GM19438 (cell line): ENCODE measurements around the gene SPINT2.
"Not testable (repeated sequence)": the region's sequence is repeated elsewhere in the genome, so short reads cannot be mapped to it uniquely, and the experiment has no call there.

ENCODE experiments used
- ATAC-seq: cut with Tn5 transposase; IDR thresholded peaks from one replicate; pipeline ENCODE4 v1.9.1; 2021; ENCODE audit warnings: low read depth; ENCODE audit not compliant: unreplicated experiment

The SPINT2 gene

GRCh38 chr19:38234615-38235014 is 29.8 kb upstream of the SPINT2 start:
- no peak for ATAC-seq

DNA sequence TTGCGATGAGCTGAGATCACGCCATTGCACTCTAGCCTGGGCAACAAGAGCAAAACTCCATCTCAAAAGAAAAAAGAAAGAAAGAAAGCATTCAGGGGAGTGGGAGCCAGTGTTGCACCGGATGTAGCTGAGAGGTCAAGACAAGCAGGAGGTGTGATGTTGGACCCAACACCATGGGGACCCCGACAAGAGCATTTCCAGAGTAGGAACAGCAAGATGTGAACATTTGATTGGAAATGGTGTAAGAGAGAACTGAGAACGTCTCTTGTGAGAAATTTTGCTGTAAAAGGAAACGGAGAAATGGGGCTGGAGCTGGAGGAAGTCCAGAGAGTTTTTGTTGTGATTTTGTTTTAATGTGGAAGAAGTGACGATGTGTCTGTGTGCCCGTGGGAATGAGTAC is 24.6 kb upstream of the SPINT2 start:
- ATAC-seq, result no peak

DNA sequence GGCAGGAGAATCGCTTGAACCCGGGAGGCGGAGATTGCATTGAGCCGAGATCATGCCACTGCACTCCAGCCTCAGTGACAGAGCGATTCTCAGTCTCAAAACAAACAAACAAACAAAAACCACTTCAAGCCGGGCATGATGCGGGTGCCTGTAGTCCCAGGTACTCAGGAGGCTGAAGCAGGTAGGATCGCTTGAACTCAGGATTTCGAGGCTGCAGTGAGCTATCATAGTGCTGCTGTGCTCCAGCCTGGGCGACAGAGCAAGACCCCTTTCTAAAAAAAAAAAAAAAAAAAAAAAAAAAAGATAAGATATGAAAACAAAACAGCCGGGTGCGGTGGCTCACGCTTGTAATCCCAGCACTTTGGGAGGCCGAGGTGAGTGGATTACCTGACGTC is 21.1 kb upstream of the SPINT2 start:
- no peak for ATAC-seq

- ATAC-seq, result no peak
Observed at GRCh38 chr19:38245826-38246498, 18.4 kb upstream of the SPINT2 start.

- no peak for ATAC-seq
Observed at GRCh38 chr19:38247126-38247525, 17.2 kb upstream of the SPINT2 start.

GRCh38 chr19:38247734-38248268 is 16.6 kb upstream of the SPINT2 start:
- no peak for ATAC-seq

DNA sequence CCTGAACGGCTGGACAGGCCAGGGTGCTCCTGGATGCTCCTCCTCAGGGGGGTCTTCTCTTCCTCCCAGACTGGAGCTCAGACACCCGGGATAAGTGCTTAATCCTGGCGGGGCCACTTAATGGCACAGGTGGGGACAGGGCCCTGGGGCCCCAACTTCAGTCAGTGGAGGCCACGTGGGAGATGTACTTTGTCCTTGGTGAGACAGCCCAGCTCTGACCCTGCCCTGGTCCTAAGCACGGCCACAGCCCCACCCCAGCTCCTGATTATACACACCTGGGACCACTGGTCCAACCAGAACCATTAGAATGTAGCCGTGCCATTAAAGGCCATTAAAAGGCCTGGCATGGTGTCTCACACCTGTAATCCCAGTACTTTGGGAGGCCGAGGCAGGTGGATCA is 16.0 kb upstream of the SPINT2 start:
- no peak for ATAC-seq

DNA sequence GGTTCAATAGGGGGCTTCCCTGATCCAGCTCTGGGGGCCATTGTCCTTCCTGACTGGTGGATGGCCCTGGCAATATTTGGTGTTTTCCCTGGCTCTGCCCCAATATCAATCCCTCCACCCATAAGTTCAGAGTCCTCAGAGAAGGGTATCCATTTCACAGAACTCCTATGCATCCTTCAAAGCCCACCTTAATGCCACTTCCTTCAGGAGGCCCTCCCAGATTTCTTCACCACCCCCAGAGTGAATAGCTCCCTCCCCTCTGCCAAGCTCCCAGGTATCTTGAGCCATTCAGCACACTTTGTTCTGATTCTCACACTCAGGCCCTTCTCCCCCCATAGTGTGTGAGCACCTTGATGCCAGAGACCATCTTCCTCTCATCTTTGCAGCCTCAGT is 13.9 kb upstream of the SPINT2 start:
- no peak for ATAC-seq

- ATAC-seq, result no peak
Observed at GRCh38 chr19:38250821-38251563, 13.4 kb upstream of the SPINT2 start.

- no peak for ATAC-seq
Observed at GRCh38 chr19:38251564-38252051, 12.8 kb upstream of the SPINT2 start.

DNA sequence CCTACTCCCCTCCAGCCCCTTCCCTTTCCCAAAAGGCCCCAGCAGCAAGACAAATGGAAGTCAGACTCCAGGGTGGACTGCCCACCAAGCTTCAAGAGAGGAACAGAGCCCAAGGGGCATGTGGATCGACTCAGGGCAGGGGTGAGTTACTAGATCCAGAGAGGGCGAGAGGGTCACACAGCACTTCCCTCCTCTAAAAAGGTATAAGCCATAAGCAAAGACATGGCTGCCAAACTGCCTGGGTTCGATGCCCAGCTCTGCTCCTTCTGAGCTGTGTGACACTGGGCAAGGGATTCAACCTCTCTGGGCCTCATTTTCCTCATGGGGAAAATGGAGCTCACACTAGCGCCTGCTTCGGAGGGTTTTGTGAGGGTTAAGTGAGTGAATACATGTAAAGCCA is 12.0 kb upstream of the SPINT2 start:
- ATAC-seq, result no peak

DNA sequence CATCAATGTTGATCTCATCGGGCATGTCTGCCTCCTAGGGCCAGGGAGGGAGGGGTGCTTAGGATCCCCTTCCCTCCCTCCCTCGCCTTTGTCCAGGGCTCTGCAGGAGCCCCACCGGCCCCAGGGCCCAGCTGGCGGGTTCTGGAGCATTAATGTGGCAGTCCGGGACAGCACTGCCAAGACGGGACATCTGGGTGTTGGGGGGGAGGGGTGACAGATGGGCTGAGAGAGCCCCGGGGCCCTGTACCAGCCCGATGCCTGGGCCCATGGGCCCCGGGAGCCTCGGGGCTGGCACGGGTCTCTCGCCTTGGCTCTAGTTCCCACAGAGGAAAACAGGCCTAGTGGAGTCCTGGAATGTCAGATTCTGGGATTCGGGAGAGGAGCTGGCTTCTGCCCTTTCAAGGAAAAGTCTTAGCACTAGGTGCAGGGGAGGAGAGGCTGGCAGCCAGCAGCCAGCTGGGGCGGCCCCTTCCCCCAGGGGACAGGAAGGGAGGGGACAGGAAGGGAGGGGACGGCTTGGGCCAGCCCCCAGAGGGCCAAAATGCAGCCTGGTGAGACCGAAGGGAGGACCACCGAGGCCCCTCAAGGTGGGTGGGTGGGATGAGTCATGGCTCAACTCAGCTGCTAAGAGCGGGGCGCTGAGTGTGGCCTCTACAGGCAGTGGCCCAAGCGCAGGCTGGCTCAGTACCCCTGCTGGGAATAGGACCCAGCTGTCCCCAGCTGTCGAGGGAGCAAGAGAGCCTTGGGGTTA is 11.3 kb upstream of the SPINT2 start:
- ATAC-seq, result no peak

GRCh38 chr19:38253788-38254187 is 10.6 kb upstream of the SPINT2 start:
- ATAC-seq, result no peak

DNA sequence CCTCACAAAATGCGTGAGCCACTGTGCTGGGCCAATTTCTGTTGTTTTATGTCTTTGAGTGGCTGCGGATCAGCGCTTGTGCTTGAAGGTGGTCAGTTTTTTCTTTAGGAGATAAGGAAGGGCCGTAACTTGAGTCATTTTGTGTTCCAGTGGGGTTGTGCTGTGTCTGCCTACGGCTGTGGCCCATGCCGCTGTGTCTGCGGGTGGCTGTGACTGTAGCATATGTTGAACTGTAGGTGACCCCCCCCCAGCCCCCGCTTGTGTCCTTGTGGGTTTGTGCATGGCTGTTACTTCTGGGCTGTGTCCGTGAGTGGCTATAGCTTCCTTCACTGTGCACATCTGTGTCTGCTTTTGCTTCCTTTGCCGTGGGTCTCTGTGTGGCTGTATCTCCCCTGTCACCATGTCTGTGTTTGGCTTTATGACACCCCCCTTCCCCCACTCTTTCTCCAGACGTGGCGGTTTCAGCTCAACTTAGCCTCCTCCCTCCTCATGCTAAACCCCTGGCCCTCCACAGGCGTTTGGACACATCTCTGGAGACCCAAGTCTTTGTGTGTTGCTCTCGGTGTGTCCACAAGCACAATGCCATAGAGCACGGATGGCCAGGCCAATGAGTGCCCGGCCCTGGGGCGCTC is 8.9 kb upstream of the SPINT2 start:
- no peak for ATAC-seq

DNA sequence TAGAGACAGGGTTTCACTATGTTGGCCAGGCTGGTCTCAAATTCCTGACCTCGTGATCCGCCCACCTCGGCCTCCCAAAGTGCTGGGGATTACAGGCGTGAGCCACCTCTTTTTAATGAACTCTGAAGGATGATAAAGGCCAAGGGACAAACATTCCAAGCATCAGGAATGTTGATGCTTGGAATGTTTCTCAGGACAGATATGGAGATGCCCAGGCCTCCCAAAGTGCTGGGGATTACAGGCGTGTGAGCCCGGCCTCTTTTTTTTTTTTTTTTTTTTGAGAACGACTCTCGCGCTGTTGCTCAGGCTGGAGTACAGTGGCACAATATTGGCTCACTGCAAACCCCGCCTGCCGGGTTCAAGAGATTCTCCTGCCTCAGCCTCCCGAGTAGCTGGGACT is 2.4 kb upstream of the SPINT2 start:
- not testable (repeated sequence) for ATAC-seq

DNA sequence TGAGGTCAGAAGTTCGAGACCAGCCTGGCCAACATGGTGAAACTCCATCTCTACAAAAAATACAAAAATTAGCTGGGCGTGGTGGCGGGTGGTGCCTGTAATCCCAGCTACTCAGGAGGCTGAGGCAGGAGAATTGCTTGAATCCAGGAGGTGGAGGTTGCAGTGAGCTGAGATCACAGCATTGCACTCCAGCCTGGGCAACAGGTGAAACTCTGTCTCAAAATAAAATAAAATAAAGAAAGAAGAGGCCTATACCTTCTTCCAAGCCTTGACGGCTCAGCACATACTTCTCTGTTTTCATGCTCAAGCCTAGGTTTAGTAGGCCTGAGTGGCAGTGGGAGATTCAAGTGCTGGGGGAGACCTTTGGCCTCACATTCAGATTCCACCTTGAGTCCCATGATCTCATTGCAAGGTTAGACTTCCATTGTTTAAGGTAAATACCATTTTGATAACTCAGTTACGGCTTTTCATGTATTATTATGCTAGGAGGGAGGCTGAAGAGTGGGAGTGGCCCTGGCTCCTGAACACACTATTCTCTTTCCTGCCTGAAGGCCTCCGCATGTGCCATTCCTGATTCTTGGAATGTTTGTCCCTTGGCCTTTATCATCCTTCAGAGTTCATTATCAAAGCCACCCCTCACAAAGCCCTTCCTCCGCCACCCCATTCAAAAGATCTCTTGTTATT is 1.6 kb upstream of the SPINT2 start:
- ATAC-seq, result no peak

- peak; percentile 57 for ATAC-seq
Observed at GRCh38 chr19:38263689-38264485, 486 bp upstream of the SPINT2 start.

- no peak for ATAC-seq
Observed at GRCh38 chr19:38265213-38265861, 964 bp downstream of the SPINT2 start.

- ATAC-seq, result no peak
Observed at GRCh38 chr19:38265921-38266429, 1.6 kb downstream of the SPINT2 start.
